SK-N-MC (cell line): ENCODE measurements around the gene GTF2F2.
A peak's percentile ranks its signal among the peaks of the same experiment; 100 is the strongest.

Experiments
- DNase-seq: peaks from one replicate; pipeline ENCODE4 v3.0.0-alpha.2; 2011; ENCODE audit warnings: low read depth, low spot score
- H3K27ac ChIP-seq: fragments of 200-600 bp; sonication (generic); 2 replicates; pipeline ENCODE4 v1.5.1; 2016; ENCODE audit warnings: mixed run types
- H3K36me3 ChIP-seq: fragments of 200-600 bp; sonication (generic); 2 replicates; pipeline ENCODE4 v1.6.1; 2017; ENCODE audit warnings: antibody characterized with exemption, low read length, mixed read lengths; ENCODE audit not compliant: insufficient read depth
- H3K4me3 ChIP-seq: fragments of 200-600 bp; sonication (generic); 2 replicates; pipeline ENCODE4 v1.5.1; 2016
- H3K9ac ChIP-seq: fragments of 200-600 bp; sonication (generic); 2 replicates; pipeline ENCODE4 v1.8.0; 2017; ENCODE audit warnings: mixed run types, mixed read lengths; ENCODE audit not compliant: insufficient read length
- H3K9me3 ChIP-seq: fragments of 200-600 bp; sonication (generic); 2 replicates; pipeline ENCODE4 v1.6.1; 2017; ENCODE audit warnings: low read depth, mild to moderate bottlenecking, antibody characterized with exemption, low read length, moderate library complexity, mixed read lengths
- EZH2 ChIP-seq: fragments of 200-600 bp; sonication (generic); IDR thresholded peaks from one replicate; pipeline ENCODE4 v1.6.1; 2017; ENCODE audit warnings: antibody characterized with exemption
- FOXP2 ChIP-seq: optimal IDR thresholded peaks from 2 replicates; pipeline ENCODE3; 2011; ENCODE audit warnings: mild to moderate bottlenecking, moderate library complexity; ENCODE audit not compliant: insufficient read depth; ENCODE audit errors: extremely low read length, control extremely low read depth
- POLR2AphosphoS5 ChIP-seq: IDR thresholded peaks from 2 replicates; pipeline ENCODE4 v1.6.1; 2012; ENCODE audit warnings: mild to moderate bottlenecking, low read depth, low read length, borderline replicate concordance

Gene GTF2F2

GRCh38 chr13:45299194-45299593, 178.9 kb downstream of the GTF2F2 start:
- no peak overlapping the region for H3K4me3 ChIP-seq
- H3K27ac ChIP-seq: no peak overlapping the region
- H3K9me3 ChIP-seq: no peaks in the 10 kb centered on the region
- TF ChIP-seq POLR2AphosphoS5: peak; percentile 14; the same call in 1 of the 2 replicates
- no peak for TF ChIP-seq FOXP2
- no peaks in the 10 kb centered on the region for H3K36me3 ChIP-seq
- no peak overlapping the region for H3K9ac ChIP-seq
- DNase-seq: no peak

DNA sequence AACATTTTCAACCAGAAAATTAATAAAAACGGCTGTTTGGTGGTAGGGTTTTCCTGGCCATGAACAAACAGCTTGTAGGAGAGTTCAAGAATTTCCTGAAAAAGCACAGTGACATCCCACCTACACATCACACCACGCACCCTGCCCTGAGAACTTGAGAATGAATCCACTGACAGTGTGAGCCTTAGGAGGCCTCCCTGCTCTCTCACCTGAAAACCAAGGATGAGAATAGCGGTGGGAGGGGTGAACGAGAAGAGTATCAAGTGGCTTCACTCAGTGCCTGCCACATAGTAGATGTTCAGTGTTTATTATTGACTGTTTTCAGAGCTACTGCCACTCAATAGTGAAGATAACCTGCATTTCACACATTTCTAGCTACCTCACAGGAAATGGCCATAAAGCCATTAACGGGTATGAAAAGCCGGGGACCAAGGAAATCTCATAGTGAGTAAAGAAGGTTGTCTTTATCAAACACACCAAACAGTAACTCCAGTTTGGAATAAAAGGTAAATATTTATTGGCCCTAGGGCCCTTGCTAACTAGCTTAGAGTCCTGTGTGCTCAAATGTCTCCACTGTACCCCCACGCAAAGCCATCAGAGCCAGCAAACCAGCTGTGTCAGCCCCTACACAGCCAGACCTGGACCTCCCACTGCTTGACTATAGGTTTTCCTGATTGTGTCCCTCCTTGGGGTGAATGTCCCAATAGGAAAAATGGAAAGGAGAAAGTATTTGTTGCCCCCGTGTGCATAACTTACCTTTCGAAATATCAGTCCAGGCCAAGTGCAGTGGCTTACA, 180.1 kb downstream of the GTF2F2 start:
- no peak for DNase-seq
- TF ChIP-seq FOXP2: no peak
- H3K9ac ChIP-seq: no peak overlapping the region
- H3K4me3 ChIP-seq: no peak overlapping the region
- H3K27ac ChIP-seq: no peak overlapping the region
- H3K36me3 ChIP-seq: no peaks in the 10 kb centered on the region
- H3K9me3 ChIP-seq: no peaks in the 10 kb centered on the region

GRCh38 chr13:45301263-45301662, 181.0 kb downstream of the GTF2F2 start:
- Histone ChIP-seq H3K4me3 (no peak overlapping the region), H3K27ac (no peak overlapping the region), H3K9me3 (no peaks in the 10 kb centered on the region), H3K36me3 (no peaks in the 10 kb centered on the region), H3K9ac (no peak overlapping the region)
- TF ChIP-seq EZH2 (no peak), FOXP2 (no peak), POLR2AphosphoS5 (no peak)
- no peak for DNase-seq

DNA sequence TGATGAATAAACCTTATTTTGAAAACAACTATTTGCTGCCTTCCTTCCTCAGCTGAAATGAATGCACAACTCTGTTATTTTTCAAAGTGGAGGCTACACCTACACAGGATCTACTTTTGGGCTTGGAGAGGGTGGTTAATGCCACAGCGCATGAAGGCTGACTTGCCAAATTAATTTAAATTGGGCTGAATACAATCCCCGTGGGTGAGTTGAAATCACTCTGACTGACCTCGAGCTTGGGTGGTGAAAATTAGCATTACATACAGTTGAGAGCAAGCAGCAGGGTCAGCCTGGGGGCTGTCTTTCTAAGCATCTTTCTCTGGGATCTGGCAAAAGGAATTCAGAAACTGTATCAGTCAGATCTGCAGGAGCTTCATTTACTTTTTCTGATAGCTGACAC, 182.2 kb downstream of the GTF2F2 start:
- no peak for DNase-seq
- Histone ChIP-seq H3K27ac (no peak overlapping the region), H3K4me3 (no peak overlapping the region), H3K9me3 (no peaks in the 10 kb centered on the region), H3K9ac (no peak overlapping the region), H3K36me3 (no peaks in the 10 kb centered on the region)
- no peak for TF ChIP-seq POLR2AphosphoS5
- TF ChIP-seq FOXP2: no peak
- TF ChIP-seq EZH2: no peak

- H3K9me3 ChIP-seq: no peaks in the 10 kb centered on the region
- no peak overlapping the region for H3K4me3 ChIP-seq
Observed at GRCh38 chr13:45303026-45303425, 182.7 kb downstream of the GTF2F2 start.

DNA sequence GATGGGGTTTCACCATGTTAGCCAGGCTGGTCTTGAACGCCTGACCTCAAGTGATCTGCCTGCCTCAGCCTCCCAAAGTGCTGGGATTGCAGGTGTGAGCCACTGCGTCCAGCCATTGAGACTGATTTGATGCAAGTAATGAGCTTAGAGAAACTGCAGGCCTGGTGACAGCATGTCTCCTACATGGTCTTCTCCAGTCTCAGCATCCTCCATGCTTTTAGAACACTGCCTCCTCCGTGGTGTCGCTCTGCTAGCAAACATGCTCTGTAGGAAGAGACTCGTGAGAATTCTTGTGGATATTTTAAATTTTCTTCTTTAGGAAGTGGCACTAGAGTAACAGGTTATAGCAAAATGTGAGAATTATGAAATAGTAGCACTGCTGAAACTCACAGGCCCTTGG, 183.6 kb downstream of the GTF2F2 start:
- Histone ChIP-seq H3K9me3 (no peaks in the 10 kb centered on the region), H3K9ac (no peak overlapping the region), H3K36me3 (no peaks in the 10 kb centered on the region), H3K4me3 (no peak overlapping the region), H3K27ac (no peak overlapping the region)
- DNase-seq: no peak
- no peak for TF ChIP-seq FOXP2
- TF ChIP-seq EZH2: no peak
- TF ChIP-seq POLR2AphosphoS5: no peak

More at GRCh38 chr13:45303026-45303425, 182.7 kb downstream of the GTF2F2 start:
- Histone ChIP-seq H3K36me3 (no peaks in the 10 kb centered on the region), H3K27ac (no peak overlapping the region), H3K9ac (no peak overlapping the region)
- no peak for TF ChIP-seq POLR2AphosphoS5
- TF ChIP-seq FOXP2: no peak
- no peak for TF ChIP-seq EZH2
- no peak for DNase-seq

DNA sequence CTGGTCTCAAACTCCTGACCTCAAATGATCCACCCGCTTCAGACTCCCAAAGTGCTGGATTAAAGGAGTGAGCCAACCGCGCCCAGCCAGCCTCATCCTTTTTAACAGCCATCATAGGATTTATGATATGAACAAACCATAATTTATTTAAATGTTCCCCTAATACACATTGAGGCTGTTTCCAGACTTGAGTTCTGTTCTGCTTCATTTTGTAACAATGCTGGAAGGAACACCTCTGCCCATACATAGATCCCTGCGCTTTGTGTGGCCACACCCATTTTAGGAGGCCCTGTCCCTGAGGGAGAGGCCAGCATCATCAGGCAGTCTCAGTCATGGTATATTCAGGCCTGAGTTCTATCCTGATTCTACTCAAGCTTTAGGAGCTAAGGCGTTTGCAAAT, 184.8 kb downstream of the GTF2F2 start:
- no peak for DNase-seq

GRCh38 chr13:45306966-45307365, 186.7 kb downstream of the GTF2F2 start:
- no peaks in the 10 kb centered on the region for H3K9me3 ChIP-seq
- no peak overlapping the region for H3K4me3 ChIP-seq
- no peak overlapping the region for H3K9ac ChIP-seq
- DNase-seq: no peak
- TF ChIP-seq POLR2AphosphoS5: no peak
- no peak for TF ChIP-seq FOXP2
- no peak for TF ChIP-seq EZH2
- no peaks in the 10 kb centered on the region for H3K36me3 ChIP-seq
- no peak overlapping the region for H3K27ac ChIP-seq

More for the DNA sequence above, 184.8 kb downstream of the GTF2F2 start:
- no peak overlapping the region for H3K27ac ChIP-seq
- no peak overlapping the region for H3K4me3 ChIP-seq
- H3K9ac ChIP-seq: no peak overlapping the region
- H3K36me3 ChIP-seq: no peaks in the 10 kb centered on the region
- TF ChIP-seq POLR2AphosphoS5 (no peak), FOXP2 (no peak), EZH2 (no peak)
- no peaks in the 10 kb centered on the region for H3K9me3 ChIP-seq
